K562 (cell line): Measurements from ENCODE around the gene RAB3C. TPM values are rescaled to one million over a fixed set of nuclear protein-coding genes. Genes with fewer than 3 reads are reported as not detected.

Experiments used
- ATAC-seq: fragments of 200-7000 bp; cut with Tn5 transposase; 3 replicates; pipeline ENCODE4 v1.9.1; 2020; ENCODE audit warnings: moderate library complexity
- BruUV-seq: library from RNA; stranded (reverse); fragments of 400-500 nt; replicated peaks from 2 replicates; lab custom pipeline; 2021; lab: Mats Ljungman, UMichigan
- CTCF ChIA-PET: fragments of 300-600 bp; formaldehyde crosslinking; extraction: SDS; loops from one replicate; lab custom pipeline; 2021; ENCODE audit warnings: low intra/inter-chr PET ratio; lab: Yijun Ruan, JAX
- POLR2A ChIA-PET: fragments of 300-600, 350-650 bp; sonication (Branson Sonifier 250); formaldehyde crosslinking; extraction: SDS; loops from one replicate; lab custom pipeline; 2021; ENCODE audit warnings: antibody characterized with exemption, inconsistent platforms; lab: Yijun Ruan, JAX
- DNase-seq, 4 experiments: peaks; one replicate each; pipeline versions ENCODE4 v3.0.0 to v3.0.0-alpha.2; 2011 to 2018; ENCODE audit warnings: low spot score in 3 of 4, mixed read lengths in 3 of 4; ENCODE audit errors: extremely low read depth in 1 of 4
- FAIRE-seq: peaks from 2 replicates; lab custom pipeline; 2011; peaks lifted over from hg19 to GRCh38; lab: Jason Lieb, UNC
- H2AFZ ChIP-seq: 2 replicates; pipeline ENCODE4 v1.6.0; 2011; ENCODE audit warnings: low read depth, low read length, control low read depth, inconsistent platforms
- H3K27ac ChIP-seq: fragments of 200-600 bp; 3 replicates; pipeline ENCODE4 v1.8.0; 2011; ENCODE audit warnings: low read depth, mild to moderate bottlenecking, control low read depth, inconsistent platforms, low read length, moderate library complexity, mixed read lengths; ENCODE audit errors: extremely low read depth
- H3K27me3 ChIP-seq, 2 experiments: fragments of 300-600 bp in 1 of 2; 2 replicates in 1 of 2; 3 replicates in 1 of 2; pipeline versions ENCODE4 v1.6.0 to v1.8.0; 2011; ENCODE audit warnings: inconsistent platforms in 2 of 2, low read length in 2 of 2, mild to moderate bottlenecking in 1 of 2, mixed read lengths in 1 of 2, moderate library complexity in 1 of 2; ENCODE audit not compliant: control insufficient read depth in 2 of 2, insufficient read depth in 2 of 2
- H3K36me3 ChIP-seq: fragments of 300-600 bp; 3 replicates; pipeline ENCODE4 v1.8.0; 2011; ENCODE audit warnings: mild to moderate bottlenecking, low read length, inconsistent platforms; ENCODE audit not compliant: control insufficient read depth, insufficient read depth
- H3K4me1 ChIP-seq, 2 experiments: fragments of 200-600 bp in 1 of 2; replicated peaks in 1 of 2; 2 replicates in 1 of 2; 3 replicates in 1 of 2; pipeline versions ENCODE4 v1.5.1 to v1.8.0; 2011; ENCODE audit warnings: inconsistent platforms in 2 of 2, low read length in 2 of 2, mild to moderate bottlenecking in 1 of 2, mixed read lengths in 1 of 2, moderate library complexity in 1 of 2; ENCODE audit not compliant: control insufficient read depth in 2 of 2, insufficient read depth in 2 of 2
- H3K4me2 ChIP-seq: 2 replicates; pipeline ENCODE4 v1.6.1; 2011; ENCODE audit warnings: low read length, control low read depth, inconsistent platforms, mixed read lengths; ENCODE audit not compliant: insufficient read depth
- H3K4me3 ChIP-seq: fragments of 200-600 bp; sonication (generic), shearing (Covaris generic); 2 replicates; pipeline ENCODE4 v1.5.1; 2016; ENCODE audit warnings: control low read depth, inconsistent platforms
- H3K79me2 ChIP-seq: fragments of 200-600 bp; 3 replicates; pipeline ENCODE4 v1.8.0; 2011; ENCODE audit warnings: low read length, inconsistent platforms; ENCODE audit not compliant: control insufficient read depth, insufficient read depth
- H3K9ac ChIP-seq, 2 experiments: 2 replicates each; pipeline versions ENCODE4 v1.6.0 to v1.6.1; 2011; ENCODE audit warnings: low read depth in 2 of 2, low read length in 2 of 2, control low read depth in 1 of 2, inconsistent platforms in 1 of 2, mild to moderate bottlenecking in 1 of 2, mixed read lengths in 1 of 2; ENCODE audit not compliant: insufficient read depth in 1 of 2
- H3K9me1 ChIP-seq: one replicate; pipeline ENCODE4 v1.6.0; 2011; ENCODE audit warnings: inconsistent platforms, mild to moderate bottlenecking, low read length, moderate library complexity; ENCODE audit not compliant: control insufficient read depth, insufficient read depth
- H3K9me3 ChIP-seq: replicated peaks from 2 replicates; pipeline ENCODE4 v1.5.1; 2011; ENCODE audit warnings: low read depth, low read length, inconsistent platforms; ENCODE audit not compliant: control insufficient read depth, insufficient read depth
- H4K20me1 ChIP-seq: replicated peaks from 2 replicates; pipeline ENCODE4 v1.6.1; 2011; ENCODE audit warnings: low read length, inconsistent platforms, mixed read lengths; ENCODE audit not compliant: control insufficient read depth, insufficient read depth
- CREM ChIP-seq: IDR thresholded peaks from 2 replicates; pipeline ENCODE4 v1.6.1; 2014; ENCODE audit warnings: antibody characterized with exemption, low read depth
- JUN ChIP-seq, 2 experiments: sonication (generic) in 1 of 2; formaldehyde crosslinking in 1 of 2; IDR thresholded peaks; 2 replicates each; pipeline versions ENCODE4 v1.6.1 to v1.8.0; 2012 to 2022; ENCODE audit warnings: borderline replicate concordance in 2 of 2, mild to moderate bottlenecking in 2 of 2, improper control_type of control experiment in 1 of 2, low read depth in 1 of 2, low read length in 1 of 2, missing genetic modification reagents in 1 of 2
- NBN ChIP-seq: fragments of 450-650 bp; IDR thresholded peaks from 2 replicates; pipeline ENCODE4 v1.6.1; 2016; ENCODE audit warnings: low read depth, mild to moderate bottlenecking
- RBBP5 ChIP-seq: fragments of 200-600 bp; sonication (generic); IDR thresholded peaks from 2 replicates; pipeline ENCODE4 v1.6.1; 2012; ENCODE audit warnings: borderline replicate concordance, mild to moderate bottlenecking, low read length, control low read depth, inconsistent platforms; ENCODE audit not compliant: insufficient read depth, poor library complexity, severe bottlenecking
- RFX7 ChIP-seq: fragments of 250-450 bp; sonication (Bioruptor Pico); IDR thresholded peaks from 2 replicates; pipeline ENCODE4 v1.5.1; 2021; ENCODE audit warnings: mild to moderate bottlenecking
- WGBS: fragments of 100-300 bp; shearing (Covaris generic); methylation state at CpG from one replicate; pipeline ENCODE4 v1.1.6; 2016; ENCODE audit warnings: low coverage, mixed read lengths; ENCODE audit not compliant: insufficient coverage; ENCODE audit errors: missing lambda C conversion rate; 5-methylcytosine and 5-hydroxymethylcytosine counted together
- in situ Hi-C: fragments of 300-500 bp; cut with MboI; formaldehyde crosslinking; loops from 4 replicates; pipeline ENCODE4 v1.15.0; 2018; ENCODE audit warnings: inconsistent platforms, mixed read lengths
- intact Hi-C: fragments of 100-400 bp; cut with micrococcal nuclease; formaldehyde crosslinking; loops from 2 replicates; pipeline ENCODE4 v1.14.2; 2022
- polyA plus RNA-seq, 8 experiments: library from polyadenylated mRNA; depleted of rRNA in 4 of 8; stranded (reverse) in 5 of 8; unstranded in 3 of 8; fragments of >200 nt; fragmentation: Nextera tagmentation in 2 of 8; fragmentation: Illumina TruSeq in 1 of 8; extraction: Ambion mirVana in 2 of 8; extraction: Trizol in 1 of 8; gene quantifications; 2 replicates each; pipeline versions ENCODE4 v1.2.1 to v1.2.3, GENCODE V29; 2011 to 2014; ENCODE audit warnings: inconsistent platforms in 1 of 8, missing spikeins in 1 of 8
- total RNA-seq, 7 experiments: library from RNA; depleted of rRNA in 6 of 7; stranded (reverse); fragments of >200 nt in 6 of 7; fragmentation: Illumina TruSeq in 2 of 7; extraction: Trizol in 2 of 7; gene quantifications; 2 replicates each; pipeline versions ENCODE4 v1.2.1 to v1.2.3, GENCODE V29; 2011 to 2021; ENCODE audit warnings: low replicate concordance in 1 of 7
- TF ChIP-seq, protein P1 (sequence below): fragments of 200-800 bp; sonication (Bioruptor generic); IDR thresholded peaks from 2 replicates; pipeline ENCODE4 v1.6.1; 2017; ENCODE audit warnings: missing genetic modification characterization, missing compliant biosample characterization
- TF ChIP-seq, protein P2 (sequence below): fragments of 450-650 bp; IDR thresholded peaks from one replicate; pipeline ENCODE4 v1.6.1; 2018; ENCODE audit warnings: mild to moderate bottlenecking, moderate library complexity; ENCODE audit not compliant: partially characterized antibody

RAB3C gene
- total and polyA plus RNA-seq, 9 of the 15 experiments (the other 6 are each of a cell fraction or from before 2014, with no cell fraction given), result not detected

DNA sequence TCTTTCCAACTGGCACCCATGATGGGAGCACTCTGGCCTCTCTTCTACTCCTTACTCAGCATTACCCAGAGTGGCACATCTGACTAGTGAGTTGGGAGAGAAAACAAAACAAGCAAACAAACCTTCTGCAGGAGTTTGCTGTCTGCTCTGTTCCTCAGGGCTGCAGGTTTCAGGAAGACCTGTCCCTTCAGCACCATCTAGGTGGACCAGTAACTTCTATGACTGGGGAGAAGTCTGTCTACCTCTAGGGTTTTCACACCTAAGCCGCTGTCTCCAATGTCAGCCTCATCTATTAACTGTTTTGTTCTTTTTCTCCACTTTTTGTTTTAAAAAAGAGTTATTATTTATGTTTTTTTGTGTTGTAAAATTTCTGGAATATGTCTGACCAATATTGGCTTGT lies 58.7 kb downstream of the RAB3C start:
- TF ChIP-seq, protein P1, sequence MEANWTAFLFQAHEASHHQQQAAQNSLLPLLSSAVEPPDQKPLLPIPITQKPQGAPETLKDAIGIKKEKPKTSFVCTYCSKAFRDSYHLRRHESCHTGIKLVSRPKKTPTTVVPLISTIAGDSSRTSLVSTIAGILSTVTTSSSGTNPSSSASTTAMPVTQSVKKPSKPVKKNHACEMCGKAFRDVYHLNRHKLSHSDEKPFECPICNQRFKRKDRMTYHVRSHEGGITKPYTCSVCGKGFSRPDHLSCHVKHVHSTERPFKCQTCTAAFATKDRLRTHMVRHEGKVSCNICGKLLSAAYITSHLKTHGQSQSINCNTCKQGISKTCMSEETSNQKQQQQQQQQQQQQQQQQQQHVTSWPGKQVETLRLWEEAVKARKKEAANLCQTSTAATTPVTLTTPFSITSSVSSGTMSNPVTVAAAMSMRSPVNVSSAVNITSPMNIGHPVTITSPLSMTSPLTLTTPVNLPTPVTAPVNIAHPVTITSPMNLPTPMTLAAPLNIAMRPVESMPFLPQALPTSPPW (CRISPR knock-in tag), result no peak
- TF ChIP-seq RBBP5 (no peak), JUN (IDR thresholded peaks at IDR 0.05; ENCODE audit: borderline replicate concordance, low read depth, low read length) (no peak), JUN (CRISPR knock-in tag; IDR thresholded peaks at IDR 0.05; ENCODE audit: borderline replicate concordance) (no peak), RFX7 (CRISPR knock-in tag) (no peak), CREM (no peak), NBN (no peak)
- TF ChIP-seq, protein P2, sequence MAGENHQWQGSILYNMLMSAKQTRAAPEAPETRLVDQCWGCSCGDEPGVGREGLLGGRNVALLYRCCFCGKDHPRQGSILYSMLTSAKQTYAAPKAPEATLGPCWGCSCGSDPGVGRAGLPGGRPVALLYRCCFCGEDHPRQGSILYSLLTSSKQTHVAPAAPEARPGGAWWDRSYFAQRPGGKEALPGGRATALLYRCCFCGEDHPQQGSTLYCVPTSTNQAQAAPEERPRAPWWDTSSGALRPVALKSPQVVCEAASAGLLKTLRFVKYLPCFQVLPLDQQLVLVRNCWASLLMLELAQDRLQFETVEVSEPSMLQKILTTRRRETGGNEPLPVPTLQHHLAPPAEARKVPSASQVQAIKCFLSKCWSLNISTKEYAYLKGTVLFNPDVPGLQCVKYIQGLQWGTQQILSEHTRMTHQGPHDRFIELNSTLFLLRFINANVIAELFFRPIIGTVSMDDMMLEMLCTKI, result no peak
- CTCF ChIA-PET, result no interaction called here
- FAIRE-seq (no peak), DNase-seq (no peak), ATAC-seq (no peak)
- no peak overlapping the region for H3K9ac ChIP-seq
- no peaks in the 10 kb centered on the region for H3K4me1 ChIP-seq
- in situ Hi-C loops, result no loop called here
- no peaks in the 10 kb centered on the region for H3K79me2 ChIP-seq
- H3K36me3 ChIP-seq, result no peaks in the 10 kb centered on the region
- H3K9me3 ChIP-seq, result no peaks in the 10 kb centered on the region
- WGBS, result 0% methylated on average over 1 of the region's 1 CpG
- H3K27me3 ChIP-seq, result no peaks in the 10 kb centered on the region
- no TSS peak for BruUV-seq
- H2AFZ ChIP-seq, result no peak overlapping the region
- intact Hi-C loops, result no loop called here
- no peak overlapping the region for H3K27ac ChIP-seq
- no peaks in the 10 kb centered on the region for H4K20me1 ChIP-seq
- no peak overlapping the region for H3K4me2 ChIP-seq
- H3K4me3 ChIP-seq, result no peak overlapping the region
- POLR2A ChIA-PET, result no interaction called here
- no peaks in the 10 kb centered on the region for H3K9me1 ChIP-seq
